ENCODE results near the gene HOXA11. TPM values are rescaled to one million over a fixed set of nuclear protein-coding genes. Genes with fewer than 3 reads are reported as not detected.

The HOXA11 gene
- polyA plus RNA-seq, 6 donors from 2014 or later: not detected

GRCh38 chr7:27179503-27180430 lies 5.3 kb downstream of the HOXA11 start:
- H3K4me3 Mint-ChIP-seq: peak overlapping the region in 5 of 8 donors; percentile 4 to 64 (median 48)
- H3K27me3 Mint-ChIP-seq: peaks cover 72 to 85% (median 74%) of the 10 kb centered on the region in 3 donors
- peaks cover 0 to 11% (median 2%) of the 10 kb centered on the region in 7 donors for H3K9me3 Mint-ChIP-seq
- H3K36me3 Mint-ChIP-seq: no peaks in the 10 kb centered on the region
- H3K27ac Mint-ChIP-seq: peak overlapping the region in 2 of 6 donors; percentile 62 to 90
- H3K4me1 Mint-ChIP-seq: peaks cover 12 to 24% (median 15%) of the 10 kb centered on the region in 3 donors
- ATAC-seq (ENCODE audit: low read depth in 2 of 2) (peak; percentile 56 to 75), DNase-seq (no peak)

GRCh38 chr7:27179030-27179429 lies 6.0 kb downstream of the HOXA11 start:
- peaks cover 71 to 87% (median 72%) of the 10 kb centered on the region in 3 donors for H3K27me3 Mint-ChIP-seq
- peaks cover 11 to 20% (median 11%) of the 10 kb centered on the region in 3 donors for H3K4me1 Mint-ChIP-seq
- DNase-seq (no peak), ATAC-seq (ENCODE audit: low read depth in 2 of 2) (no peak)
- H3K9me3 Mint-ChIP-seq: peaks cover 0 to 11% (median 2%) of the 10 kb centered on the region in 7 donors
- peak overlapping the region in 1 of 6 donors; percentile 62 for H3K27ac Mint-ChIP-seq
- no peaks in the 10 kb centered on the region for H3K36me3 Mint-ChIP-seq
- peak overlapping the region in 4 of 8 donors; percentile 21 to 55 (median 50) for H3K4me3 Mint-ChIP-seq

DNA sequence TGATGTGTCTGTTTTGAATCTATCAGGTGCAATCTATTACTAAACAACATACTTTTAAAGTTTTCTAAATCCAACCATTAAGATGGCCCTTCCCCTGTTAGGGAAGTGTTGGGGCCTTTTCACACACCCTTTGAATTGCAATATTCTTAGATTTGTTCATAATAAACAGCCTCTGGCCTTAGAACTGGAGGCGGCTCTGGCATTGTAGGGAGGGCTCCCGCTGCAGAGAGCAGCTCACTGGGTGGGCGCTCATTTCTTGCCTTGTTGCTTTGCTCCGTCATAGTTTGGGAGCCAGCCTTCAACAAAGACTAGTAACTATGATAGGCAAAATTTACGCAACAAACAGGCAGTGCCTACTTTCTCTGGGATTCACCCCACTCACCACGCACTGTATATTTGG lies 6.7 kb downstream of the HOXA11 start:
- H3K4me1 Mint-ChIP-seq: peaks cover 11 to 15% (median 11%) of the 10 kb centered on the region in 3 donors
- no peak overlapping the region for H3K4me3 Mint-ChIP-seq
- no peak overlapping the region for H3K27ac Mint-ChIP-seq
- H3K27me3 Mint-ChIP-seq: peaks cover 68 to 86% (median 71%) of the 10 kb centered on the region in 3 donors
- H3K36me3 Mint-ChIP-seq: no peaks in the 10 kb centered on the region
- no peak for DNase-seq
- no peak for ATAC-seq (ENCODE audit: low read depth in 2 of 2)
- H3K9me3 Mint-ChIP-seq: peaks cover 0 to 11% (median 2%) of the 10 kb centered on the region in 7 donors

DNA sequence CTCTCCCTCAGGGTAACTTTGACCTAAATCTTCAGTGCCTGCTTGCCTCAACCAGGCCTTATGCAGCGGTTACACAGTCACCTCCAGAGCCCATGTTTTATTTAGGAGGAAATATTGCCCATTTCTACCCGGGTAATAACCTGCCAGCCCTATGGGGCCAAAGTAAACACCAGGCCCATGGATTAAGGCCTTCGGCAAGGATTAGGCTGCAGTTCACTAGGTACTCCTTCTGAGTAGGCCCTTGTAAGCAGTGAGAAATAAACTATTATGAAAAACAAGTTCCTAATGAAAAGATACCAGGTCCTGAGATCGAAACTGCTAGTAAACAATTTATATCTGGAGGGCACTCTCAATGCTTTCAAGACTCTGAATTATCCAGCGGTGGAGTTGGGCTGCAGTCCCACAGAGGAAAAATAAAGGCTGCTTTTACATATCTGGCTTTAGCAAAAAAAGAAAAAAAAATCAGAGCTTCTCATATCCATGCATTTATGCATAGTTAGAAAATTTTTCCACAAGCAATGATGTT lies 7.2 kb downstream of the HOXA11 start:
- no peaks in the 10 kb centered on the region for H3K36me3 Mint-ChIP-seq
- H3K27me3 Mint-ChIP-seq: peaks cover 66 to 85% (median 69%) of the 10 kb centered on the region in 3 donors
- H3K9me3 Mint-ChIP-seq: peaks cover 0 to 11% (median 2%) of the 10 kb centered on the region in 7 donors
- DNase-seq (no peak), ATAC-seq (ENCODE audit: low read depth in 2 of 2) (no peak)
- H3K27ac Mint-ChIP-seq: no peak overlapping the region
- peaks cover 9 to 15% (median 11%) of the 10 kb centered on the region in 3 donors for H3K4me1 Mint-ChIP-seq
- peak overlapping the region in 1 of 8 donors; percentile 33 for H3K4me3 Mint-ChIP-seq

- Mint-ChIP-seq H3K4me3 (peak overlapping the region in 1 of 8 donors; percentile 33), H3K4me1 (peaks cover 9 to 20% (median 14%) of the 10 kb centered on the region in 3 donors), H3K36me3 (peaks cover 0 to 3% of the 10 kb centered on the region in 2 donors), H3K9me3 (peaks cover 0 to 11% (median 2%) of the 10 kb centered on the region in 7 donors), H3K27ac (no peak overlapping the region), H3K27me3 (peaks cover 63 to 84% (median 65%) of the 10 kb centered on the region in 3 donors)
- ATAC-seq (ENCODE audit: low read depth in 2 of 2) (no peak), DNase-seq (no peak)
Measured at GRCh38 chr7:27176962-27177794, 7.9 kb downstream of the HOXA11 start.

DNA sequence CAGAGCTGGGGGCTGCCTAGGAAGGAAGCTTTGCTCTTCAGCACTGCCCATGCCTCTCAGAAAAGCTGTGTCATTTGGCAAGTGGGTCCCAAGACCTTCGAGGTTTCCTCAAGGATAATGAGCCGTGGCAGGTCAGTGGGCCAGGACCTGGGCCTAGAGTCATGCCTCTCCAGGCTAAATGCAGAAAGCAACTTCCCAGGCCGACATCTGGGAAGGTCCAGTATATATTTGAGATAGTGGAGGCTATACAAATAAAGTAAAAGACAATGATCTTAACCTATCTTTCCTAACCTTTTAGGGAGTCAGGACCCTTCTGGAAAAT lies 8.5 kb downstream of the HOXA11 start:
- no peak overlapping the region for H3K27ac Mint-ChIP-seq

DNA sequence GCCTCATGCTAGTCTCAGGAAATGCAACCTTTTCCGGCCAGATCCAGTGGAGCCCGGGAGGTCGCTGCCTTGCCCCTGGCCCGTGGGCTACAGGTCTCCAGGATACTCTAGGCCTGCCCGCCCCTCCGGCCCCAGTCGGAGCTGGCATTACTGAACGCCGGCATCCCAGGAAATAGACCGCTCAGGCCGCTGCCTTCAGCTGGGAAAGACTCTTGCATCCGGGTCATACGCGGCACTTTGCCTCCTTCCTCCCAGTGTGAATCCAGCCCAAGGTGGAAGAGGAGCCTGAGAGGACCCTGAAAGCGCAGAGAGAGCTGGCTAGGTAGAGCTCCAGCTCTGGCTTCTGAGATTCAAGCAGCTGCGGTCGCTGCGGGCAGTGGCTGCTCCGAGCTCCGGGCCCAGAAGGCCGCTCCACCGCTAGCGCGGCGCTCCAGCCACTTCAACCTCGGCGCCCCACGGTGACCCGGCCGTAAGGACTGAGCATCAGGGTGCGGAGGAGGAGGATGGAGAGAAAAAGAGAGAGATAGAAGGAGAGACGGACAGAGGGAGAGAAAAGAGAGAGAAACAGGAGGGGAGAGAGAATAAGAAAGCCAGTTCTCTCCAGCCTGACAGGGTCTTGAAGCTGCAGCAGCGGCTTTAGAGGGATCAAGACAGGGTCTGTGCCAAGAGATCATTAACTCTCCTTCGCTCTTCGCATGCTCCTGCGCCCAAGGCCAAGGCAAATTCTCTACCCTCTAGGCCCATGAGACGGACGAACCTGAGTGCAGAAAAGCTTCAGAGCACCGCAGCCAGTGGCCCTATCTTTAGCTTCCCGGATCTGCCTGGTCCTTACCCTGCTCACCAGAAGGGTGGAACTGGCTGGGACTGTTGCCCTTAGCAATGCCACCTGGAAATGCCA lies 9.2 kb downstream of the HOXA11 start:
- peaks cover 0 to 10% of the 10 kb centered on the region in 2 donors for H3K36me3 Mint-ChIP-seq
- peaks cover 65 to 87% (median 66%) of the 10 kb centered on the region in 3 donors for H3K27me3 Mint-ChIP-seq
- no peak for ATAC-seq (ENCODE audit: low read depth in 2 of 2)
- H3K27ac Mint-ChIP-seq: peak overlapping the region in 1 of 6 donors; percentile 23
- H3K9me3 Mint-ChIP-seq: peaks cover 0 to 21% (median 4%) of the 10 kb centered on the region in 7 donors
- DNase-seq: no peak
- peaks cover 18 to 29% (median 22%) of the 10 kb centered on the region in 3 donors for H3K4me1 Mint-ChIP-seq
- peak overlapping the region in 2 of 8 donors; percentile 16 to 76 for H3K4me3 Mint-ChIP-seq

More for the DNA sequence above, 8.5 kb downstream of the HOXA11 start:
- ATAC-seq (ENCODE audit: low read depth in 2 of 2) (no peak), DNase-seq (no peak)
- Mint-ChIP-seq H3K9me3 (peaks cover 0 to 18% (median 4%) of the 10 kb centered on the region in 7 donors), H3K36me3 (peaks cover 0 to 9% of the 10 kb centered on the region in 2 donors), H3K4me1 (peaks cover 16 to 27% (median 20%) of the 10 kb centered on the region in 3 donors), H3K4me3 (no peak overlapping the region), H3K27me3 (peaks cover 66 to 87% (median 66%) of the 10 kb centered on the region in 3 donors)

GRCh38 chr7:27174874-27175625 lies 10.0 kb downstream of the HOXA11 start:
- H3K27me3 Mint-ChIP-seq: peaks cover 65 to 87% (median 67%) of the 10 kb centered on the region in 3 donors
- no peak for ATAC-seq (ENCODE audit: low read depth in 2 of 2)

DNA sequence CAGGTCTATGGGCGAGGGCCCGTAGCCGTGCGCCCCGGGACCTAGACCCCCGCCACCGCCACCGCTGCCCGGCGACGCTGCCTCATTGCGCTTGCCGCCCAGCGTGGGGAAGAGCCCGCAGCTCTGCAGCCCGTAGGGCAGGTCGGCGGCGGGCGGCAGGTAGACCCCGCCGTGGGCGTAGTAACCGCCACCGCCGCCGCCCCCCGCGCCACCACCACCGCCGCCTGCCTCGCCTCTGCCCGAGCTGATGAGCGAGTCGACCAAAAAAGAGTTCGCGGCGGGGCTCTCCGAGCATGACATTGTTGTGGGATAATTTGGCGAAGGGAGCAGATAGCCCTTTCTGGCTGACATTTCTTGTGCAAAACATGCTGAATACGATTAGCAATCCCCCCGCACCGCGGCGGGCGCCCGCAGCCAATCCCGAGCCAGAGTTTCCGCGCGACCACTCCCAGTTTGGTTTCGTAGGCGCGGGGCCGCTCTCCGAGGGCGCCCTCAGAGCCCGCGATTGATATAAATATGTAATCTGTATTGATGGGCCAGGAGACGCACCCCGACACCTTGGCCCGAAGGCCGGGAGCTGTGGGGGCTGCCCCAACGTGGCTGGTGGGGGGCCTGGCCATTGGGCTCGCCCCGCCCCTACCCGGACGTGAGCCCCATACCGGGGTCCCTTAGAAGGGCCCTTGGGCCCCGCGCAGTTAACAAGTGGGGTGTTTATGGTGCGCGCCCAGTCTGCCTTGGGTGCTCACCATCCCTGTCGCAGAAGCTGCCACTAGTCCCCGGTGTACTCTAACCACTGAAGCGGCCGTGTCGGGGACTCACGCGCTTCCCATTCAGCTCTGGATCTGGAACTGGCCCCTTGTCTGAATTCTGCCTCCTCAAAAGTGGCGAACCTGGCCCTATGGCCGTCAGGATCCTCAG lies 10.8 kb downstream of the HOXA11 start, which contains the start of gene HOXA10:
TSS of gene HOXA10 (minus strand) at position 365 of the 918 bp plus-strand sequence. CDS start at position 351, 14 bp downstream.
- peaks cover 13 to 19% (median 18%) of the 10 kb centered on the region in 3 donors for H3K4me1 Mint-ChIP-seq
- H3K27ac Mint-ChIP-seq: peak within 1 kb of the TSS in 3 of 6 donors; percentile 42 to 83 (median 65)
- DNase-seq: no peak
- H3K27me3 Mint-ChIP-seq: peaks cover 58 to 83% (median 59%) of the 10 kb centered on the region in 3 donors
- H3K4me3 Mint-ChIP-seq: peak within 1 kb of the TSS; percentile 64 to 83 (median 68)
- H3K9me3 Mint-ChIP-seq: peaks cover 0 to 22% (median 6%) of the 10 kb centered on the region in 7 donors
- peaks cover 0 to 10% of the 10 kb centered on the region in 2 donors for H3K36me3 Mint-ChIP-seq
- ATAC-seq (ENCODE audit: low read depth in 2 of 2): no peak

More at GRCh38 chr7:27174874-27175625, 10.0 kb downstream of the HOXA11 start:
- DNase-seq: no peak
- H3K9me3 Mint-ChIP-seq: peaks cover 0 to 26% (median 6%) of the 10 kb centered on the region in 7 donors
- H3K36me3 Mint-ChIP-seq: peaks cover 0 to 10% of the 10 kb centered on the region in 2 donors
- peak overlapping the region in 3 of 6 donors; percentile 20 to 83 (median 42) for H3K27ac Mint-ChIP-seq
- peak overlapping the region; percentile 9 to 76 (median 64) for H3K4me3 Mint-ChIP-seq
- H3K4me1 Mint-ChIP-seq: peaks cover 18 to 26% (median 21%) of the 10 kb centered on the region in 3 donors

- no peak overlapping the region for H3K27ac Mint-ChIP-seq
Measured at GRCh38 chr7:27173511-27173955, 11.5 kb downstream of the HOXA11 start.

More at GRCh38 chr7:27173511-27173955, 11.5 kb downstream of the HOXA11 start:
- Mint-ChIP-seq H3K4me1 (peaks cover 17 to 23% (median 22%) of the 10 kb centered on the region in 3 donors), H3K4me3 (peak overlapping the region in 3 of 8 donors; percentile 57 to 70 (median 66)), H3K9me3 (peaks cover 2 to 22% (median 5%) of the 10 kb centered on the region in 7 donors), H3K36me3 (peaks cover 0 to 16% of the 10 kb centered on the region in 2 donors), H3K27me3 (peaks cover 56 to 83% (median 63%) of the 10 kb centered on the region in 3 donors)
- ATAC-seq (ENCODE audit: low read depth in 2 of 2) (peak; percentile 84 to 85), DNase-seq (peak; percentile 46)

Measured in naive B cell (primary cell).